Measurements from ENCODE around the gene PKDCC. TPM values are rescaled to one million over a fixed set of nuclear protein-coding genes. Genes with fewer than 3 reads are reported as not detected.
"Not testable (repeated sequence)": the region's sequence is repeated elsewhere in the genome, so short reads cannot be mapped to it uniquely, and the experiment has no call there.

Gene PKDCC
- total and polyA plus RNA-seq, 2 donors (not counting 1 experiment from before 2014, with no cell fraction given) = 0.20 to 0.82 TPM

DNA sequence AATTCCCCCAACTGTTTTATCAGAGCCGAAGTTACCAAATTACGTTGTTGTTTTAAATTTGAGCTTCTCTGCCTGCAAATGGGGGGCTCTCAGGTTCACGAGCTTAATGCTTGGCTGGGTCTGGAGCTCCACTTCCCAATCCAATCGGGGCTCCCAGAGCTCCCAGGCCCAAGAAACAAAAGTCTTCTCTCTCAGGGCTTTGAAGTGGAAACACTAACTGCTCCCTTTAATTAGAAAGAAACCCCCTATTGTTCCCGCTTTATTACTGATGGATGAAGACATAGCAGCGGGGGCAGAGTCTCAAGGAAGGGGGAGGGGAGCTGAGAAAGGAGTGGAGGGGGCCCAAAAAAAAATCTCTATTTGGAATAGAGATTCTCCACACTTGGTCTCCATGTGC lies 15.6 kb upstream of the PKDCC start:
- POLR2A ChIA-PET = no interaction called here
- TF ChIP-seq, protein P1, sequence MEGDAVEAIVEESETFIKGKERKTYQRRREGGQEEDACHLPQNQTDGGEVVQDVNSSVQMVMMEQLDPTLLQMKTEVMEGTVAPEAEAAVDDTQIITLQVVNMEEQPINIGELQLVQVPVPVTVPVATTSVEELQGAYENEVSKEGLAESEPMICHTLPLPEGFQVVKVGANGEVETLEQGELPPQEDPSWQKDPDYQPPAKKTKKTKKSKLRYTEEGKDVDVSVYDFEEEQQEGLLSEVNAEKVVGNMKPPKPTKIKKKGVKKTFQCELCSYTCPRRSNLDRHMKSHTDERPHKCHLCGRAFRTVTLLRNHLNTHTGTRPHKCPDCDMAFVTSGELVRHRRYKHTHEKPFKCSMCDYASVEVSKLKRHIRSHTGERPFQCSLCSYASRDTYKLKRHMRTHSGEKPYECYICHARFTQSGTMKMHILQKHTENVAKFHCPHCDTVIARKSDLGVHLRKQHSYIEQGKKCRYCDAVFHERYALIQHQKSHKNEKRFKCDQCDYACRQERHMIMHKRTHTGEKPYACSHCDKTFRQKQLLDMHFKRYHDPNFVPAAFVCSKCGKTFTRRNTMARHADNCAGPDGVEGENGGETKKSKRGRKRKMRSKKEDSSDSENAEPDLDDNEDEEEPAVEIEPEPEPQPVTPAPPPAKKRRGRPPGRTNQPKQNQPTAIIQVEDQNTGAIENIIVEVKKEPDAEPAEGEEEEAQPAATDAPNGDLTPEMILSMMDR (IDR thresholded peaks at IDR 0.05) = no peak
- TF ChIP-seq EZH2 (IDR thresholded peaks at IDR 0.05; ENCODE audit: borderline replicate concordance, insufficient read depth, low read depth, low read length, poor library complexity, severe bottlenecking) = no peak
- Histone ChIP-seq H3K36me3 (replicated peaks in 1 of 2; ENCODE audit: control extremely low read depth in 1 of 2, control insufficient read depth in 1 of 2, extremely low read depth in 1 of 2, insufficient read depth in 2 of 2, low read length in 1 of 2) (no peaks in the 10 kb centered on the region), H3K27me3 (replicated peaks in 1 of 4; ENCODE audit: control extremely low read depth in 1 of 4, control insufficient read depth in 3 of 4, insufficient read depth in 4 of 4, low read length in 3 of 4) (no peaks in the 10 kb centered on the region), H2AFZ (ENCODE audit: insufficient read depth, low read depth, low read length, poor library complexity, severe bottlenecking) (no peak overlapping the region), H3K79me2 (ENCODE audit: control insufficient read depth, insufficient read depth, low read length) (no peaks in the 10 kb centered on the region), H3K4me2 (replicated peaks; ENCODE audit: low read depth, low read length, poor library complexity, severe bottlenecking) (no peak overlapping the region), H4K20me1 (ENCODE audit: control insufficient read depth, insufficient read depth, low read length, poor library complexity, severe bottlenecking) (no peaks in the 10 kb centered on the region), H3K9me3 (ENCODE audit: control extremely low read depth in 1 of 3, control insufficient read depth in 2 of 3, insufficient read depth in 1 of 3, low read length in 2 of 3) (no peaks in the 10 kb centered on the region), H3K27ac (ENCODE audit: low read length in 2 of 2) (no peak overlapping the region), H3K4me1 (ENCODE audit: control insufficient read depth in 2 of 2, insufficient read depth in 2 of 2, low read length in 2 of 2) (peaks cover 13 to 29% of the 10 kb centered on the region in 2 donors), H3K9ac (ENCODE audit: low read length) (no peak overlapping the region), H3K4me3 (ENCODE audit: control extremely low read depth in 1 of 5, extremely low read depth in 1 of 5, insufficient read depth in 1 of 5, low read depth in 2 of 5, low read length in 4 of 5) (no peak overlapping the region)
- WGBS (ENCODE audit: insufficient coverage) = 83% methylated on average over 1 of the region's 6 CpGs
- no peak overlapping the region for H3K27ac Mint-ChIP-seq
- H3K4me1 Mint-ChIP-seq = peaks cover 23% of the 10 kb centered on the region
- ATAC-seq (ENCODE audit: low read depth) (no peak), DNase-seq (no peak)
- H3K9me3 Mint-ChIP-seq (ENCODE audit: insufficient read depth) = no peaks in the 10 kb centered on the region
- intact Hi-C loops (cut with micrococcal nuclease) = no loop called here
- H3K27me3 Mint-ChIP-seq = peaks cover 14% of the 10 kb centered on the region
- no peak overlapping the region for H3K4me3 Mint-ChIP-seq
- CTCF ChIA-PET = no interaction called here

- H3K27me3 Mint-ChIP-seq = peaks cover 14% of the 10 kb centered on the region
- 100% methylated on average over 1 of the region's 11 CpGs for WGBS (ENCODE audit: insufficient coverage)
These were observed 15.1 kb upstream of the PKDCC start for GRCh38 chr2:42032745-42033144.

GRCh38 chr2:42034096-42034495 lies 13.7 kb upstream of the PKDCC start:
- H4K20me1 ChIP-seq (ENCODE audit: control insufficient read depth, insufficient read depth, low read length, poor library complexity, severe bottlenecking); H3K36me3 ChIP-seq (replicated peaks in 1 of 2; ENCODE audit: control extremely low read depth in 1 of 2, control insufficient read depth in 1 of 2, extremely low read depth in 1 of 2, insufficient read depth in 2 of 2, low read length in 1 of 2); H3K27ac Mint-ChIP-seq; H3K27ac ChIP-seq (ENCODE audit: low read length in 2 of 2); intact Hi-C loops (cut with micrococcal nuclease); H3K9ac ChIP-seq (ENCODE audit: low read length); H3K9me3 Mint-ChIP-seq (ENCODE audit: insufficient read depth); ATAC-seq (ENCODE audit: low read depth); H3K79me2 ChIP-seq (ENCODE audit: control insufficient read depth, insufficient read depth, low read length); H3K27me3 ChIP-seq (replicated peaks in 1 of 4; ENCODE audit: control extremely low read depth in 1 of 4, control insufficient read depth in 3 of 4, insufficient read depth in 4 of 4, low read length in 3 of 4); H2AFZ ChIP-seq (ENCODE audit: insufficient read depth, low read depth, low read length, poor library complexity, severe bottlenecking); H3K9me3 ChIP-seq (ENCODE audit: control extremely low read depth in 1 of 3, control insufficient read depth in 2 of 3, insufficient read depth in 1 of 3, low read length in 2 of 3); POLR2A ChIA-PET; H3K4me1 Mint-ChIP-seq; H3K4me3 Mint-ChIP-seq; DNase-seq; H3K4me2 ChIP-seq (replicated peaks; ENCODE audit: low read depth, low read length, poor library complexity, severe bottlenecking); CTCF ChIA-PET; H3K4me3 ChIP-seq (ENCODE audit: control extremely low read depth in 1 of 5, extremely low read depth in 1 of 5, insufficient read depth in 1 of 5, low read depth in 2 of 5, low read length in 4 of 5): not testable (repeated sequence)
- WGBS (ENCODE audit: insufficient coverage) = 92% methylated on average over 2 of the region's 6 CpGs
- H3K27me3 Mint-ChIP-seq = peaks cover 14% of the 10 kb centered on the region
- peaks cover 1 to 10% of the 10 kb centered on the region in 2 donors for H3K4me1 ChIP-seq (ENCODE audit: control insufficient read depth in 2 of 2, insufficient read depth in 2 of 2, low read length in 2 of 2)

More at GRCh38 chr2:42032745-42033144, 15.1 kb upstream of the PKDCC start:
- H3K27me3 ChIP-seq (replicated peaks in 1 of 4; ENCODE audit: control extremely low read depth in 1 of 4, control insufficient read depth in 3 of 4, insufficient read depth in 4 of 4, low read length in 3 of 4) = no peaks in the 10 kb centered on the region
- no peak overlapping the region for H3K27ac ChIP-seq (ENCODE audit: low read length in 2 of 2)
- POLR2A ChIA-PET = no interaction called here
- ATAC-seq (ENCODE audit: low read depth) (no peak), DNase-seq (no peak)
- Mint-ChIP-seq H3K4me3 (no peak overlapping the region), H3K4me1 (peaks cover 19% of the 10 kb centered on the region), H3K9me3 (ENCODE audit: insufficient read depth) (no peaks in the 10 kb centered on the region), H3K27ac (no peak overlapping the region)
- H3K36me3 ChIP-seq (replicated peaks in 1 of 2; ENCODE audit: control extremely low read depth in 1 of 2, control insufficient read depth in 1 of 2, extremely low read depth in 1 of 2, insufficient read depth in 2 of 2, low read length in 1 of 2) = no peaks in the 10 kb centered on the region
- TF ChIP-seq EZH2 (IDR thresholded peaks at IDR 0.05; ENCODE audit: borderline replicate concordance, insufficient read depth, low read depth, low read length, poor library complexity, severe bottlenecking) = no peak
- TF ChIP-seq, protein P1 (IDR thresholded peaks at IDR 0.05) = no peak
- no peaks in the 10 kb centered on the region for H4K20me1 ChIP-seq (ENCODE audit: control insufficient read depth, insufficient read depth, low read length, poor library complexity, severe bottlenecking)
- H3K79me2 ChIP-seq (ENCODE audit: control insufficient read depth, insufficient read depth, low read length) = no peaks in the 10 kb centered on the region
- no peak overlapping the region for H3K9ac ChIP-seq (ENCODE audit: low read length)
- peaks cover 13 to 24% of the 10 kb centered on the region in 2 donors for H3K4me1 ChIP-seq (ENCODE audit: control insufficient read depth in 2 of 2, insufficient read depth in 2 of 2, low read length in 2 of 2)
- intact Hi-C loops (cut with micrococcal nuclease) = no loop called here
- no peak overlapping the region for H3K4me2 ChIP-seq (replicated peaks; ENCODE audit: low read depth, low read length, poor library complexity, severe bottlenecking)
- no peaks in the 10 kb centered on the region for H3K9me3 ChIP-seq (ENCODE audit: control extremely low read depth in 1 of 3, control insufficient read depth in 2 of 3, insufficient read depth in 1 of 3, low read length in 2 of 3)
- CTCF ChIA-PET = no interaction called here
- no peak overlapping the region for H3K4me3 ChIP-seq (ENCODE audit: control extremely low read depth in 1 of 5, extremely low read depth in 1 of 5, insufficient read depth in 1 of 5, low read depth in 2 of 5, low read length in 4 of 5)
- no peak overlapping the region for H2AFZ ChIP-seq (ENCODE audit: insufficient read depth, low read depth, low read length, poor library complexity, severe bottlenecking)
